HL-60 (cell line): Measurements from ENCODE around the gene KRT15.

ENCODE experiments used
- DNase-seq, 2 experiments: peaks; one replicate each; pipeline ENCODE4 v3.0.0-alpha.2; 2010 to 2020; ENCODE audit warnings: low read depth in 1 of 2, low spot score in 1 of 2
- H3K27ac ChIP-seq: fragments of 250-450 bp; sonication (Bioruptor Pico); replicated peaks from 2 replicates; pipeline ENCODE4 v1.5.1; 2020; ENCODE audit warnings: mild to moderate bottlenecking, moderate library complexity
- H3K27me3 ChIP-seq: fragments of 250-450 bp; sonication (Bioruptor Pico); 2 replicates; pipeline ENCODE4 v1.5.1; 2021; ENCODE audit warnings: mild to moderate bottlenecking, moderate library complexity; ENCODE audit not compliant: insufficient read depth, poor library complexity, severe bottlenecking
- H3K4me3 ChIP-seq: replicated peaks from 2 replicates; pipeline ENCODE4 v1.5.1; 2011; ENCODE audit warnings: mild to moderate bottlenecking, control low read depth, low read length; ENCODE audit not compliant: insufficient read depth
- CTCF ChIP-seq: IDR thresholded peaks from one replicate; pipeline ENCODE4 v1.5.1; 2011; ENCODE audit warnings: low read length, control low read depth, inconsistent platforms; ENCODE audit not compliant: insufficient read depth
- GABPA ChIP-seq: IDR thresholded peaks from 2 replicates; pipeline ENCODE4 v1.6.1; 2012; ENCODE audit warnings: low read depth
- POLR2AphosphoS5 ChIP-seq: IDR thresholded peaks from 2 replicates; pipeline ENCODE4 v1.6.1; 2012; ENCODE audit warnings: low read depth
- SPI1 ChIP-seq: IDR thresholded peaks from 2 replicates; pipeline ENCODE4 v1.6.1; 2012; ENCODE audit warnings: low read depth, mild to moderate bottlenecking, borderline replicate concordance
- TF ChIP-seq, protein P1 (sequence below): IDR thresholded peaks from 2 replicates; pipeline ENCODE4 v1.6.1; 2012; ENCODE audit warnings: low read depth; ENCODE audit not compliant: insufficient replicate concordance

The KRT15 gene

DNA sequence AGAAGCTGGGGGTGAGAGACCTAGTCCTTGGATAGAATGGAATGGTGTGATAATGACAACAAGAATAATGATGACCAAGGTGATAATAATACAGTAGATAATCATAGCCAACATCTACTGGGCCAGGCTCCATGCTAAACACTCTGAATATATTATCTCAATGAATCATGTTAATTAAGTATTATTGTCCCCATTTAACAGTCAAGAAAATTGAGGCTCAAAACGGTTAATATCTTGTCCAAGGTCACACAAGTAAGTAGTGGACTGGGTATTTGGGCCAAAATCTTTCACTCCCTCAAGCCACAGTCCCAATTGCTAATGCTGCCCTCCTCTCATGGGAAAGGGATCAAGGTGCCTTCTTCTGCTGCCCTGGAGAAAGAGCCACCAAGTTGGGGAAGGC, 13.3 kb upstream of the KRT15 start:
- TF ChIP-seq POLR2AphosphoS5, result no peak
- TF ChIP-seq GABPA, result no peak
- TF ChIP-seq, protein P1, sequence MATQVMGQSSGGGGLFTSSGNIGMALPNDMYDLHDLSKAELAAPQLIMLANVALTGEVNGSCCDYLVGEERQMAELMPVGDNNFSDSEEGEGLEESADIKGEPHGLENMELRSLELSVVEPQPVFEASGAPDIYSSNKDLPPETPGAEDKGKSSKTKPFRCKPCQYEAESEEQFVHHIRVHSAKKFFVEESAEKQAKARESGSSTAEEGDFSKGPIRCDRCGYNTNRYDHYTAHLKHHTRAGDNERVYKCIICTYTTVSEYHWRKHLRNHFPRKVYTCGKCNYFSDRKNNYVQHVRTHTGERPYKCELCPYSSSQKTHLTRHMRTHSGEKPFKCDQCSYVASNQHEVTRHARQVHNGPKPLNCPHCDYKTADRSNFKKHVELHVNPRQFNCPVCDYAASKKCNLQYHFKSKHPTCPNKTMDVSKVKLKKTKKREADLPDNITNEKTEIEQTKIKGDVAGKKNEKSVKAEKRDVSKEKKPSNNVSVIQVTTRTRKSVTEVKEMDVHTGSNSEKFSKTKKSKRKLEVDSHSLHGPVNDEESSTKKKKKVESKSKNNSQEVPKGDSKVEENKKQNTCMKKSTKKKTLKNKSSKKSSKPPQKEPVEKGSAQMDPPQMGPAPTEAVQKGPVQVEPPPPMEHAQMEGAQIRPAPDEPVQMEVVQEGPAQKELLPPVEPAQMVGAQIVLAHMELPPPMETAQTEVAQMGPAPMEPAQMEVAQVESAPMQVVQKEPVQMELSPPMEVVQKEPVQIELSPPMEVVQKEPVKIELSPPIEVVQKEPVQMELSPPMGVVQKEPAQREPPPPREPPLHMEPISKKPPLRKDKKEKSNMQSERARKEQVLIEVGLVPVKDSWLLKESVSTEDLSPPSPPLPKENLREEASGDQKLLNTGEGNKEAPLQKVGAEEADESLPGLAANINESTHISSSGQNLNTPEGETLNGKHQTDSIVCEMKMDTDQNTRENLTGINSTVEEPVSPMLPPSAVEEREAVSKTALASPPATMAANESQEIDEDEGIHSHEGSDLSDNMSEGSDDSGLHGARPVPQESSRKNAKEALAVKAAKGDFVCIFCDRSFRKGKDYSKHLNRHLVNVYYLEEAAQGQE, result no peak
- TF ChIP-seq CTCF, result no peak
- no peak for TF ChIP-seq SPI1
- H3K4me3 ChIP-seq, result no peak overlapping the region
- peaks cover 31% of the 10 kb centered on the region for H3K27me3 ChIP-seq
- no peak for DNase-seq
- no peak overlapping the region for H3K27ac ChIP-seq

GRCh38 chr17:41530062-41531048, 11.7 kb upstream of the KRT15 start:
- H3K27ac ChIP-seq, result no peak overlapping the region
- DNase-seq, result no peak
- H3K4me3 ChIP-seq, result no peak overlapping the region

GRCh38 chr17:41529491-41529915, 10.8 kb upstream of the KRT15 start:
- no peak for DNase-seq
- no peak overlapping the region for H3K4me3 ChIP-seq
- H3K27ac ChIP-seq, result no peak overlapping the region
- H3K27me3 ChIP-seq, result peaks cover 34% of the 10 kb centered on the region
- TF ChIP-seq POLR2AphosphoS5 (no peak), SPI1 (no peak), CTCF (no peak), GABPA (no peak)
- TF ChIP-seq, protein P1, result no peak

More at GRCh38 chr17:41530062-41531048, 11.7 kb upstream of the KRT15 start:
- TF ChIP-seq SPI1 (no peak), CTCF (no peak), GABPA (no peak), POLR2AphosphoS5 (no peak)
- TF ChIP-seq, protein P1, result no peak
- H3K27me3 ChIP-seq, result peaks cover 34% of the 10 kb centered on the region
